Measurements from ENCODE around the gene ZDHHC11B. TPM values are rescaled to one million over a fixed set of nuclear protein-coding genes. Genes with fewer than 3 reads are reported as not detected.
"Not testable (repeated sequence)": the region's sequence is repeated elsewhere in the genome, so short reads cannot be mapped to it uniquely, and the experiment has no call there.

ZDHHC11B gene
- polyA plus RNA-seq, 2 donors: 2.6 to 5.2 TPM

GRCh38 chr5:771087-771781 is 13.3 kb downstream of the ZDHHC11B start:
- H3K27me3 ChIP-seq (ENCODE audit: control insufficient read depth in 1 of 2, insufficient read depth in 2 of 2, low read length in 2 of 2); H3K9me3 ChIP-seq (ENCODE audit: control insufficient read depth in 2 of 2, insufficient read depth in 1 of 2, low read depth in 1 of 2, low read length in 1 of 2); H3K4me3 ChIP-seq (ENCODE audit: low read depth in 1 of 2, low read length in 2 of 2); H3K36me3 ChIP-seq (ENCODE audit: control insufficient read depth in 2 of 2, insufficient read depth in 2 of 2, low read length in 1 of 2); H3K27ac ChIP-seq (ENCODE audit: low read depth in 2 of 2, low read length in 1 of 2); H3K4me1 ChIP-seq (ENCODE audit: control insufficient read depth in 2 of 2, insufficient read depth in 2 of 2, low read length in 1 of 2): not testable (repeated sequence)
- 86% methylated on average over 18 of the region's 19 CpGs for WGBS, 2 donors

- H3K27ac ChIP-seq (ENCODE audit: low read depth in 2 of 2, low read length in 1 of 2): not testable (repeated sequence)
These were observed 13.9 kb downstream of the ZDHHC11B start for GRCh38 chr5:770585-770984.

GRCh38 chr5:769485-770145 is 14.9 kb downstream of the ZDHHC11B start:
- not testable (repeated sequence) for H3K9me3 ChIP-seq (ENCODE audit: control insufficient read depth in 2 of 2, insufficient read depth in 1 of 2, low read depth in 1 of 2, low read length in 1 of 2); H3K4me1 ChIP-seq (ENCODE audit: control insufficient read depth in 2 of 2, insufficient read depth in 2 of 2, low read length in 1 of 2); H3K27me3 ChIP-seq (ENCODE audit: control insufficient read depth in 1 of 2, insufficient read depth in 2 of 2, low read length in 2 of 2); H3K4me3 ChIP-seq (ENCODE audit: low read depth in 1 of 2, low read length in 2 of 2); H3K27ac ChIP-seq (ENCODE audit: low read depth in 2 of 2, low read length in 1 of 2); H3K36me3 ChIP-seq (ENCODE audit: control insufficient read depth in 2 of 2, insufficient read depth in 2 of 2, low read length in 1 of 2)
- WGBS, 2 donors: 91% methylated on average over 26 to 29 of the region's 29 CpGs

More at GRCh38 chr5:770585-770984, 13.9 kb downstream of the ZDHHC11B start:
- 94 to 96% methylated on average over 6 to 8 of the region's 10 CpGs for WGBS, 2 donors
- not testable (repeated sequence) for H3K4me1 ChIP-seq (ENCODE audit: control insufficient read depth in 2 of 2, insufficient read depth in 2 of 2, low read length in 1 of 2); H3K4me3 ChIP-seq (ENCODE audit: low read depth in 1 of 2, low read length in 2 of 2); H3K9me3 ChIP-seq (ENCODE audit: control insufficient read depth in 2 of 2, insufficient read depth in 1 of 2, low read depth in 1 of 2, low read length in 1 of 2); H3K36me3 ChIP-seq (ENCODE audit: control insufficient read depth in 2 of 2, insufficient read depth in 2 of 2, low read length in 1 of 2); H3K27me3 ChIP-seq (ENCODE audit: control insufficient read depth in 1 of 2, insufficient read depth in 2 of 2, low read length in 2 of 2)

GRCh38 chr5:766666-767431 is 17.7 kb downstream of the ZDHHC11B start:
- peaks cover 3% of the 10 kb centered on the region in 2 donors for H3K4me1 ChIP-seq (ENCODE audit: control insufficient read depth in 2 of 2, insufficient read depth in 2 of 2, low read length in 1 of 2)
- no peaks in the 10 kb centered on the region for H3K36me3 ChIP-seq (ENCODE audit: control insufficient read depth in 2 of 2, insufficient read depth in 2 of 2, low read length in 1 of 2)
- H3K9me3 ChIP-seq (ENCODE audit: control insufficient read depth in 2 of 2, insufficient read depth in 1 of 2, low read depth in 1 of 2, low read length in 1 of 2): no peaks in the 10 kb centered on the region
- H3K4me3 ChIP-seq (ENCODE audit: low read depth in 1 of 2, low read length in 2 of 2): no peak overlapping the region
- WGBS, 2 donors: 82 to 89% methylated on average over 32 of the region's 32 CpGs
- no peak overlapping the region for H3K27ac ChIP-seq (ENCODE audit: low read depth in 2 of 2, low read length in 1 of 2)
- H3K27me3 ChIP-seq (ENCODE audit: control insufficient read depth in 1 of 2, insufficient read depth in 2 of 2, low read length in 2 of 2): no peaks in the 10 kb centered on the region

- Histone ChIP-seq H3K4me3 (ENCODE audit: low read depth in 1 of 2, low read length in 2 of 2) (no peak overlapping the region), H3K9me3 (ENCODE audit: control insufficient read depth in 2 of 2, insufficient read depth in 1 of 2, low read depth in 1 of 2, low read length in 1 of 2) (no peaks in the 10 kb centered on the region), H3K36me3 (ENCODE audit: control insufficient read depth in 2 of 2, insufficient read depth in 2 of 2, low read length in 1 of 2) (no peaks in the 10 kb centered on the region), H3K27me3 (ENCODE audit: control insufficient read depth in 1 of 2, insufficient read depth in 2 of 2, low read length in 2 of 2) (no peaks in the 10 kb centered on the region), H3K27ac (ENCODE audit: low read depth in 2 of 2, low read length in 1 of 2) (no peak overlapping the region), H3K4me1 (ENCODE audit: control insufficient read depth in 2 of 2, insufficient read depth in 2 of 2, low read length in 1 of 2) (peaks cover 3 to 4% of the 10 kb centered on the region in 2 donors)
- WGBS, 2 donors: 90 to 91% methylated on average over 18 of the region's 18 CpGs
These were observed 18.4 kb downstream of the ZDHHC11B start for GRCh38 chr5:765948-766631.

DNA sequence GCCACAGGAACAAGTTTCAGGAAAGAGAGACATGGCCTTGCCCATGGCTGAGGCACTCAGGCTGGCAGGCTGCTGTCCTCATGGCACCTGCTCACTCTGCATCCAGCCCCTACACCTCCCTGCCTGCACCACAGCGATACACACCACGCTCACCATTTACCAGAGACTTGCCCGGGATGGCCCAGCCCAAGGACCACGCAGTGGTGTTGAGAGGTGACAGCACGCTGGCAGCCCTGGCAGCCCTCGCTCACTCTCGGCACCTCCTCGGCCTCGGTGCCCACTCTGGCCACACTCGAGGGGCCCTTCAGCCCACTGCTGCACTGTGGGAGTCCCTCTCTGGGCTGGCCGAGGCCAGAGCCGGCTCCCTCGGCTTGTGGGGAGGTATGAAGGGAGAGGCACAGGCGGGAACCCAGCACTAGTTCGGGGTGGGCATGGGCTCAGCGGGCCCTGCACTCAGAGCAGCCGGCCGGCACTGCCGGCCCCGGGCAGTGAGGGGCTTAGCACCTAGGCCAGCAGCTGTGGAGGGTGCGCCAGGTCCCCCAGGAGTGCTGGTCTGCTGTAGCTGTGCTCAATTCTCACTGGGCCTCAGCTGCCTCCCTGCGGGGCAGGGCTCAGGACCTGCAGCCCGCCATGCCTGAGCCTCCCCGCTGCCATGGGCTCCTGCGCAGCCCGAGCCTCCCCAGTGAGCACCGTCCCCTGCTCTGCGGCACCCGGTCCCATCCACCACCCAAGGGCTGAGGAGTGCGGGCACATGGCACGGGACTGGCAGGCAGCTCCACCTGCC is 20.3 kb downstream of the ZDHHC11B start:
- no peaks in the 10 kb centered on the region for H3K36me3 ChIP-seq (ENCODE audit: control insufficient read depth in 2 of 2, insufficient read depth in 2 of 2, low read length in 1 of 2)
- peaks cover 4 to 8% of the 10 kb centered on the region in 2 donors for H3K4me1 ChIP-seq (ENCODE audit: control insufficient read depth in 2 of 2, insufficient read depth in 2 of 2, low read length in 1 of 2)
- H3K27ac ChIP-seq (ENCODE audit: low read depth in 2 of 2, low read length in 1 of 2): no peak overlapping the region
- H3K9me3 ChIP-seq (ENCODE audit: control insufficient read depth in 2 of 2, insufficient read depth in 1 of 2, low read depth in 1 of 2, low read length in 1 of 2): no peaks in the 10 kb centered on the region
- no peak overlapping the region for H3K4me3 ChIP-seq (ENCODE audit: low read depth in 1 of 2, low read length in 2 of 2)
- H3K27me3 ChIP-seq (ENCODE audit: control insufficient read depth in 1 of 2, insufficient read depth in 2 of 2, low read length in 2 of 2): no peaks in the 10 kb centered on the region
- WGBS, 2 donors: 96 to 97% methylated on average over 31 of the region's 31 CpGs

DNA sequence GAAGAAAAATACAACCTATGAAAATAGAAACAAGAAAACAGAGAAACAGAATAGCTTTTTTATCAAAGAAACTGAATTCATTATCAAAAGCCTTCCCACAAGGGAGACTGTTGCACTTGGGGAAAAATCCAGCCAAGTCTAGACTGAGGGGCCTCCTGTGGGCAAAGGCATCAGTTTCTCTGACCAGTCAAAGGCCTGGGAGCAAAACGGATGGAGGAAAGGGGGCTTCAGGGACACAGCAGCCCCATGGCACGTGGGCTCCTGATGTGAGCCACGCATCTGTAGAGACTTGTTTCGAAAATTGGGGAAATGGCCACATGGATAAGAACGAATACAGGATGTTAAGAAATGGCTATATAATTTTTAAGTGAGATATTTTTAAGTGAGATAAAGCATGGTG is 21.1 kb downstream of the ZDHHC11B start:
- Histone ChIP-seq H3K27ac (ENCODE audit: low read depth in 2 of 2, low read length in 1 of 2) (no peak overlapping the region), H3K9me3 (ENCODE audit: control insufficient read depth in 2 of 2, insufficient read depth in 1 of 2, low read depth in 1 of 2, low read length in 1 of 2) (no peaks in the 10 kb centered on the region), H3K36me3 (ENCODE audit: control insufficient read depth in 2 of 2, insufficient read depth in 2 of 2, low read length in 1 of 2) (no peaks in the 10 kb centered on the region), H3K27me3 (ENCODE audit: control insufficient read depth in 1 of 2, insufficient read depth in 2 of 2, low read length in 2 of 2) (no peaks in the 10 kb centered on the region), H3K4me1 (ENCODE audit: control insufficient read depth in 2 of 2, insufficient read depth in 2 of 2, low read length in 1 of 2) (peaks cover 8 to 11% of the 10 kb centered on the region in 2 donors), H3K4me3 (ENCODE audit: low read depth in 1 of 2, low read length in 2 of 2) (no peak overlapping the region)
- WGBS, 2 donors: 86 to 88% methylated on average over 5 of the region's 5 CpGs

GRCh38 chr5:762996-763395 is 21.5 kb downstream of the ZDHHC11B start:
- not testable (repeated sequence) for H3K27ac ChIP-seq (ENCODE audit: low read depth in 2 of 2, low read length in 1 of 2)
- whole genome bisulfite sequencing, 2 donors: 67 to 80% methylated on average over 8 of the region's 8 CpGs

More at GRCh38 chr5:762996-763395, 21.5 kb downstream of the ZDHHC11B start:
- H3K4me1 ChIP-seq (ENCODE audit: control insufficient read depth in 2 of 2, insufficient read depth in 2 of 2, low read length in 1 of 2): peaks cover 10 to 13% of the 10 kb centered on the region in 2 donors
- H3K9me3 ChIP-seq (ENCODE audit: control insufficient read depth in 2 of 2, insufficient read depth in 1 of 2, low read depth in 1 of 2, low read length in 1 of 2); H3K27me3 ChIP-seq (ENCODE audit: control insufficient read depth in 1 of 2, insufficient read depth in 2 of 2, low read length in 2 of 2); H3K36me3 ChIP-seq (ENCODE audit: control insufficient read depth in 2 of 2, insufficient read depth in 2 of 2, low read length in 1 of 2); H3K4me3 ChIP-seq (ENCODE audit: low read depth in 1 of 2, low read length in 2 of 2): not testable (repeated sequence)
